Naive thymus-derived CD8-positive, alpha-beta T cell (primary cell): Measurements from ENCODE around the gene CMTM1. TPM values are rescaled to one million over a fixed set of nuclear protein-coding genes. Genes with fewer than 3 reads are reported as not detected.
A peak's percentile ranks its signal among the peaks of the same experiment; 100 is the strongest.

Experiments
- ATAC-seq, 2 donors: fragments of 150-1000 bp; cut with Tn5 transposase in 1 of 2; sonication (Bioruptor Pico), chemical (Tn5 transposase) in 1 of 2; 1 replicate in 1 of 2; 2 replicates in 1 of 2; pipeline ENCODE4 v1.10.0; 2021; ENCODE audit warnings: mild to moderate bottlenecking in 2 of 2, moderate library complexity in 2 of 2
- POLR2A ChIA-PET: fragments of 350-600 bp; sonication (Branson Sonifier 250); formaldehyde crosslinking; loops from one replicate; lab custom pipeline; 2021; ENCODE audit warnings: antibody characterized with exemption; lab: Charles Lee
- DNase-seq, 10 donors: peaks; one replicate each; pipeline versions ENCODE4 v3.0.0 to v3.0.0-alpha.2; 2020 to 2022
- H3K27ac Mint-ChIP-seq, 10 donors: one replicate each; pipeline ENCODE4 v1.8.0; 2020 to 2022; ENCODE audit warnings: mild to moderate bottlenecking in 10 of 10, mixed read lengths in 10 of 10, moderate library complexity in 4 of 10, inconsistent platforms in 1 of 10
- H3K27me3 Mint-ChIP-seq, 5 donors: one replicate each; pipeline ENCODE4 v1.8.0; 2021 to 2022; ENCODE audit warnings: mixed read lengths in 5 of 5
- H3K36me3 Mint-ChIP-seq, 3 donors: one replicate each; pipeline ENCODE4 v1.8.0; 2020 to 2022; ENCODE audit warnings: mixed read lengths in 3 of 3, mild to moderate bottlenecking in 2 of 3, inconsistent platforms in 1 of 3
- H3K4me1 Mint-ChIP-seq, 4 donors: one replicate each; pipeline ENCODE4 v1.8.0; 2021 to 2022; ENCODE audit warnings: mixed read lengths in 4 of 4
- H3K4me3 Mint-ChIP-seq, 10 donors: one replicate each; pipeline ENCODE4 v1.8.0; 2020 to 2022; ENCODE audit warnings: mild to moderate bottlenecking in 10 of 10, mixed read lengths in 10 of 10, moderate library complexity in 6 of 10, inconsistent platforms in 1 of 10
- H3K9me3 Mint-ChIP-seq, 9 donors: one replicate each; pipeline ENCODE4 v1.8.0; 2020 to 2022; ENCODE audit warnings: mixed read lengths in 9 of 9, mild to moderate bottlenecking in 3 of 9, inconsistent platforms in 1 of 9, moderate library complexity in 1 of 9
- polyA plus RNA-seq, 3 donors: library from polyadenylated mRNA; unstranded; fragments of 300-500 nt; fragmentation: Illumina TruSeq; gene quantifications; one replicate each; pipeline ENCODE4 v1.2.3, GENCODE V29; 2021
- total RNA-seq, 8 experiments: library from RNA in 2 of 8; stranded (reverse) in 2 of 8; gene quantifications; one replicate each; pipeline ENCODE4 v1.2.3 and lab custom pipeline; 2021 to 2026

The CMTM1 gene
- total RNA-seq (1 to 10 TPM; 3.5 to 3.9 TPM), polyA plus RNA-seq (under 1 TPM in 2 of 3 donors, not detected in 1; 0.48 to 0.50 TPM), total RNA-seq (lab: John Stamatoyannopoulos, UW) (0 to 2.4 (median 0.70) reads per million in 6 experiments)

GRCh38 chr16:66566051-66566901 lies at the start of gene CMTM1:
Gene CMTM1 (plus strand): TSS chr16:66566439. CDS start chr16:66566514, 75 bp downstream.
- Mint-ChIP-seq H3K36me3 (peaks cover 0 to 50% (median 10%) of the 10 kb centered on the region in 3 donors), H3K27me3 (no peaks in the 10 kb centered on the region), H3K9me3 (no peaks in the 10 kb centered on the region), H3K4me3 (no peak within 1 kb of the TSS), H3K27ac (peak within 1 kb of the TSS in 5 of 10 donors; percentile 27 to 56 (median 39)), H3K4me1 (peaks cover 7 to 29% (median 15%) of the 10 kb centered on the region in 4 donors)
- no peak for DNase-seq
- no peak for ATAC-seq
- POLR2A ChIA-PET: no interaction called here

GRCh38 chr16:66516509-66516807 lies 49.8 kb upstream of the CMTM1 start:
- peak in 1 of 2 donors; percentile 3 for ATAC-seq
- Mint-ChIP-seq H3K27ac (peak overlapping the region; percentile 71 to 98 (median 94)), H3K9me3 (no peaks in the 10 kb centered on the region), H3K27me3 (no peaks in the 10 kb centered on the region), H3K36me3 (peaks cover 0 to 3% (median 0%) of the 10 kb centered on the region in 3 donors), H3K4me1 (peaks cover 25 to 79% (median 63%) of the 10 kb centered on the region in 4 donors), H3K4me3 (peak overlapping the region in 9 of 10 donors; percentile 46 to 89 (median 68))
- POLR2A ChIA-PET: interaction anchor here (2.0 to 18.3 kb wide), 2 partner anchors 8 to 31 kb away, joined by 9 to 213 read pairs; partner anchors contain the start of genes CKLF and TK2
- DNase-seq: no peak

DNA sequence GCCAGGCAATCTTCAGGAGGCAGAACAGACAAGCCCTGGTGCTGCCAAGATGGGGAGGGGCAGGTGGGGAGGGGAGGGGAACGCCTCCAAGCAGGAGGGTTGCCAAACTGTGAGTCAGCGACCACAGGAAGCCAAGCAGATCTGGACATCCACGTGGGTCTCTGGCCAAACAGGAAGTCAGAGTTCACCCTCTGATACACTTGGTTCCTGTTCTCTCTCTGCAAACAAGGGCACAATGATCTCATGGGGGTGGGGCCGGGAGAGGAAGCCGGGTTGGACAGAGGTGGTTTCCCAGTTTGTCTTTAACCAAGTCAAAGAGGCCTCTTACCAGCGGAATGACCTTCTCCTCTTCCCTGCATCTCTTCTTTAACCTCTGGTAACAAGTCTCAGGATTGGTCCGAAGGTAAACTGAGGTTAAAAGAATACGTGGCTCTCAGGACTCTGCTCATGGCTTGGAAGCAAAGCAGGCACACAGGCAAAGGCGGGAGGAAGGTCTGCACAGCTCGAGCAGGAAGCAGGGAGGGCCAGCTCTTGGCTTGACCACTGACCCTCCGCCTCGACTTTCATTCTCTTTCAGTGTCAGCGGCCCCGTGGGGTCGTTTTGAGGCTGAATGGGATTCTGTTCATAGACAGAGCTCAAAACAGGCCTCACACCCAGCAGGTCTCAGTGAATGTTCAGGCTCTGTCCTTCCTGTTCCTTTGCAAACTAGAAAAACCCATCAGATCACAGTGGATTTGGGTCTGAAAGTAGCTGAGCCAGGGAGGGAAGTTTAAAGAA lies 49.2 kb upstream of the CMTM1 start:
- peak in 9 of 10 donors; percentile 16 to 84 (median 35) for DNase-seq
- H3K9me3 Mint-ChIP-seq: no peaks in the 10 kb centered on the region
- H3K4me3 Mint-ChIP-seq: peak overlapping the region; percentile 0 to 89 (median 67)
- peaks cover 26 to 80% (median 66%) of the 10 kb centered on the region in 4 donors for H3K4me1 Mint-ChIP-seq
- no peaks in the 10 kb centered on the region for H3K27me3 Mint-ChIP-seq
- peaks cover 0 to under 1% (median 0%) of the 10 kb centered on the region in 3 donors for H3K36me3 Mint-ChIP-seq
- peak; percentile 82 to 91 for ATAC-seq
- peak overlapping the region; percentile 86 to 98 (median 94) for H3K27ac Mint-ChIP-seq
- POLR2A ChIA-PET: interaction anchor here (18.3 kb wide), 1 partner anchor 30 kb away, joined by 213 read pairs; the partner anchor contains the start of genes CKLF and TK2

DNA sequence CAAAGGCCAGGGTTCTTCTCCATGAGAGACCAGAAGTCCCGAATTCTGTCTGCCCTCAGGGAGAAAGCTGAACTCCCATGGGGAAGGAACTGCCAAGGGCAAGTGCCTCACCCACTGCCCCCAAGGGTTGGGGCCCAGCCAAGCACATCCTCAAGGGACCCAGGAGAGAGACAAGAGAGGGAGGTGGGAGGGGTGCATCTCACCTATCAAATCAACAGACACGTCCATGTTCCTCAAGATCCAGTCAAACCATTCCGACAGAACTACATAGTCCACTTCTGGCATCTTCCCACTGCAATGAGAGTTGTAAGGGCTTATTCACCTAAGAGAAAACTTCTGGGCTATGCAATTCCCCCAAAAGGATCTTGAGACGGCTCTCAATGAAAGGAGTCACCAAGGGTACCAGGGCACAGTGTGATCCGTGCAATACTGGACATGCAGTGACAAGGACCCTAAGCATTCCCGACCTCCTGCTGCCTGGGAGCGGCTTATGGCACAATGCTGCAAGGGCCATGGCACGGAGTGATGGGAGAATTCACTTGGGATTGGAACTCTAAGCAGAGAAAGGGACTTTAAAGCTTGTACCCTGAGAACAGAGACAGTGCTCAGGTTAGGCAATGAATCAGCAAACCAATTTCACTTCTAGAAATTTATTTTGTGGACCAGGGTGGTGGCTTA lies 48.5 kb upstream of the CMTM1 start:
- H3K27me3 Mint-ChIP-seq: no peaks in the 10 kb centered on the region
- DNase-seq (peak in 1 of 10 donors; percentile 45), ATAC-seq (no peak)
- H3K4me1 Mint-ChIP-seq: peaks cover 29 to 81% (median 72%) of the 10 kb centered on the region in 4 donors
- H3K27ac Mint-ChIP-seq: peak overlapping the region; percentile 43 to 98 (median 94)
- no peaks in the 10 kb centered on the region for H3K36me3 Mint-ChIP-seq
- H3K9me3 Mint-ChIP-seq: no peaks in the 10 kb centered on the region
- peak overlapping the region in 3 of 10 donors; percentile 51 to 89 (median 78) for H3K4me3 Mint-ChIP-seq
- POLR2A ChIA-PET: interaction anchor here (18.3 kb wide), 1 partner anchor 30 kb away, joined by 213 read pairs; the partner anchor contains the start of genes CKLF and TK2

GRCh38 chr16:66519482-66520373 lies 46.5 kb upstream of the CMTM1 start:
- H3K9me3 Mint-ChIP-seq: no peaks in the 10 kb centered on the region
- no peaks in the 10 kb centered on the region for H3K27me3 Mint-ChIP-seq
- peak overlapping the region in 9 of 10 donors; percentile 4 to 98 (median 43) for H3K27ac Mint-ChIP-seq
- H3K4me3 Mint-ChIP-seq: peak overlapping the region in 7 of 10 donors; percentile 26 to 74 (median 45)
- ATAC-seq: no peak
- no peaks in the 10 kb centered on the region for H3K36me3 Mint-ChIP-seq
- POLR2A ChIA-PET: interaction anchor here (0.6 to 18.3 kb wide), 3 partner anchors 11 to 66 kb away, joined by 3 to 213 read pairs (median 3); partner anchors contain the start of genes CKLF and TK2
- no peak for DNase-seq
- H3K4me1 Mint-ChIP-seq: peaks cover 35 to 95% (median 88%) of the 10 kb centered on the region in 4 donors

GRCh38 chr16:66520406-66521170 lies 45.7 kb upstream of the CMTM1 start:
- no peaks in the 10 kb centered on the region for H3K9me3 Mint-ChIP-seq
- no peaks in the 10 kb centered on the region for H3K36me3 Mint-ChIP-seq
- POLR2A ChIA-PET: interaction anchor here (0.6 to 18.3 kb wide), 5 partner anchors 9 to 67 kb away, joined by 3 to 213 read pairs (median 3); partner anchors contain the start of genes CKLF and TK2
- peak overlapping the region in 8 of 10 donors; percentile 16 to 98 (median 80) for H3K27ac Mint-ChIP-seq
- peak overlapping the region; percentile 8 to 74 (median 50) for H3K4me3 Mint-ChIP-seq
- ATAC-seq: no peak
- DNase-seq: no peak
- no peaks in the 10 kb centered on the region for H3K27me3 Mint-ChIP-seq
- peaks cover 37 to 95% (median 89%) of the 10 kb centered on the region in 4 donors for H3K4me1 Mint-ChIP-seq

DNA sequence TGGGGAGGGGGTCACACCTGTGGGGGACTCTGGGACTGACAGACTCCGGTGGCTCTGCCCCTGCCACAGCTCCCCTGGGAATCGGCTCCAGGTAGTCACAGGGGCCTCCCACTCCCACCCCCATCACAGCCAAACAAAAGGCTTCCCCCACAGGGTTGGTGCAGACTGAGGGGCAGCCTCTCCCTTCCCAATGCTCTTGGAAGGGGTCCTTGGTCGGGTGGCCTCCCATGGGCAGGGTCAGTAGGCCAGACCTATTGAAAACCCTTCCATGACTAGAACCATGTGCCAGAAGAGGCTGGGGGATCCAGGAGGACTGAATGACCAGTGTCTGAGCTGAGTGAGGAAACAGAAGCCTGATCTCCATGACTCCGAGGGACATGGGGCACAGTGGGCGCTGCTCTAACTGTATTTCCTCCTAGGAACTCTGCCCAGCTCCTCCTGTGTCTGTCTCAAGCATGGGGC lies 45.0 kb upstream of the CMTM1 start:
- H3K36me3 Mint-ChIP-seq: no peaks in the 10 kb centered on the region
- POLR2A ChIA-PET: interaction anchor here (0.5 to 18.3 kb wide), 8 partner anchors 9 to 230 kb away, joined by 3 to 213 read pairs (median 3); partner anchors contain the start of genes CKLF, DYNC1LI2 and TK2
- no peak for DNase-seq

DNA sequence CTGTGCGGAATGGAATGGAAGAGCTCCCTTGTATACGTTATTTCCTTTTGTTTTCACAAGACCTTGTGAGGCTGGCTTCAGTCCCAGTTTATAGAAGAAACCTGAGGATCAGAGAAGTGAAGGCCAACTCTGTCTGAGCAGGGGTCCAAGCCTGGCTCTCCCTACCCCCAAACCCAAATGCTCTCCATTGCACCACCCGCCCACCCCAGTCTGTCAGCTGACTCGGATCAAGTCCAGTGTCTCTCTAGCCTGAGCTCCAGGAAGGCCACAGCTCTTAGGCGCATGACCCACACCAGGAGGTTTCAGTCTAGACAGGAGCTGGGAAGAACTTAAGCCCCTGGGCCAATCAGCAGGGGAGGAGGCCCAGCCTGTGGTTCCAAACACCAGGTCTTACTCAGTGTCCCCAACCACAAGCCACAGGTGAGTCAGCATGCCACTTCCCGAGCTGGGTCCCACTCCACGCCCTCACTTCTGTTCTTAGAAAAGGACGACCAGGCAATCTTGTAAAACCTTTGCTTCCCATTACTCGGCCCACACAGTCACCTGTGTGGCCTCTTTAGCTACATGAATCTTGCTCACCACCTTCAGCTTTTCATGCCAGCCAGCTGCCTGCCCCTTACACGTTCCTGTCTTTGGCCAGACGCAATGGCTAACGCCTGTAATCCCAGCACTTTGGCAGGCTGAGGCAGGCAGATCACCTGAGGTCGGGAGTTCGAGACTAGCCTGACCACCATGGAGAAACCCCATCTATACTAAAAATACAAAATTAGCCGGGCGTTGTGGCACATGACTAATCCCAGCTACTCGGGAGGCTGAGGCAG lies 44.1 kb upstream of the CMTM1 start:
- no peaks in the 10 kb centered on the region for H3K27me3 Mint-ChIP-seq
- no peaks in the 10 kb centered on the region for H3K36me3 Mint-ChIP-seq
- peak; percentile 54 to 77 for ATAC-seq

More for the DNA sequence above, 45.0 kb upstream of the CMTM1 start:
- Mint-ChIP-seq H3K27ac (peak overlapping the region in 8 of 10 donors; percentile 80 to 98 (median 90)), H3K4me3 (peak overlapping the region in 9 of 10 donors; percentile 69 to 91 (median 80)), H3K9me3 (no peaks in the 10 kb centered on the region), H3K27me3 (no peaks in the 10 kb centered on the region), H3K4me1 (peaks cover 40 to 95% (median 89%) of the 10 kb centered on the region in 4 donors)
- no peak for ATAC-seq

DNA sequence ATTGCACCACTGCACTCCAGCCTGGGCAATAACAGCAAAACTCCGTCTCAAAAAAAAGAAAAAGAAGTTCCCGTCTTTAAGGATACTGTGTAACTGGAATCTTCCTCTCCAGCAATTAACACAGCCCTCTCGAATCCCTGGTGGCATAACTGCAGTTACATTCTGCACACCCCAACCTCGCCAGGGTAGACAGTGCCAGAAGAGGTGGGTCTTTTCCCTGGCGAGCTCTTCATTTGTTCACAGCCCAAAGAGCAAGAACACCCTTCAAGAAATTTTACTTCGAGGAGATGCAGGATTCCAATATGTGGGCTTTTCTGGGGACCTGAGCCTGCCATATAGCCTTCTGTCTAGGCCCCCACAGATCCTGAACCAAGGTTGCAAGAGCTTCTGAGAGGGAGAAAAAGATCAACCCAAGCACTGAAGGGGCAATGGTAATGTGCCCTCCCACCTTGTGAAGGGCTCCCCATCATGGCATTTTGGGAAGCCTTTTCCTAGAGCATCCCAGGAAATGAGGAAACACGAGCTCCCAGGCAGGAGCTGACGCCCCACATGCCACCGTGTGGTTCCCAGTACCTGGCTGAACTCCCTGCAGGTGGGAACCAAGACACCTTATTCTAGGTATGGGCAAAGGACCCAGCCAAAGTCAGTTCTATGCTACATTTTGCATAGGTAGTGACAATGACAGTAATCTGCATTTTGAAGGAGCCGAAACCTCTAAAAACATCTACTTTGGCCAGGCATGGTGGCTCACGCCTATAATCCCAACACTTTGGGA lies 43.2 kb upstream of the CMTM1 start:
- Mint-ChIP-seq H3K4me3 (peak overlapping the region; percentile 69 to 91 (median 80)), H3K9me3 (no peaks in the 10 kb centered on the region), H3K4me1 (peaks cover 32 to 86% (median 79%) of the 10 kb centered on the region in 4 donors), H3K27me3 (no peaks in the 10 kb centered on the region), H3K27ac (peak overlapping the region; percentile 84 to 99 (median 92)), H3K36me3 (peaks cover 0 to 3% (median 0%) of the 10 kb centered on the region in 3 donors)
- POLR2A ChIA-PET: interaction anchor here (0.6 to 18.3 kb wide), 8 partner anchors 8 to 229 kb away, joined by 3 to 213 read pairs (median 4); partner anchors contain the start of genes CKLF, DYNC1LI2 and TK2
- DNase-seq: no peak
- no peak for ATAC-seq

More for the DNA sequence above, 44.1 kb upstream of the CMTM1 start:
- peak overlapping the region; percentile 42 to 91 (median 80) for H3K4me3 Mint-ChIP-seq
- DNase-seq: peak; percentile 17 to 84 (median 51)
- H3K9me3 Mint-ChIP-seq: no peaks in the 10 kb centered on the region
- POLR2A ChIA-PET: interaction anchor here (0.6 to 18.3 kb wide), 8 partner anchors 10 to 229 kb away, joined by 3 to 213 read pairs (median 4); partner anchors contain the start of genes CKLF, DYNC1LI2 and TK2
- peak overlapping the region; percentile 80 to 98 (median 90) for H3K27ac Mint-ChIP-seq
- H3K4me1 Mint-ChIP-seq: peaks cover 34 to 95% (median 84%) of the 10 kb centered on the region in 4 donors
